Measurements from ENCODE around the gene CCDC201.
"Not testable (repeated sequence)": the region's sequence is repeated elsewhere in the genome, so short reads cannot be mapped to it uniquely, and the experiment has no call there.

The CCDC201 gene

GRCh38 chr7:45841926-45842717 is 30.8 kb downstream of the CCDC201 start:
- not testable (repeated sequence) for H3K9me2 ChIP-seq (replicated peaks; ENCODE audit: control insufficient read depth, low read length); H3K79me2 ChIP-seq (ENCODE audit: control insufficient read depth, low read length); H4K20me1 ChIP-seq (ENCODE audit: control insufficient read depth, insufficient read depth, low read depth, low read length); H3K9me3 ChIP-seq (ENCODE audit: control insufficient read depth, insufficient read depth, low read length); H3K36me3 ChIP-seq (ENCODE audit: control insufficient read depth, low read length); H3F3A ChIP-seq (ENCODE audit: control insufficient read depth, insufficient read depth); H3K27me3 ChIP-seq (ENCODE audit: control insufficient read depth, low read length)
- Histone ChIP-seq H3K4me3 (ENCODE audit: low read length) (peak overlapping the region; percentile 60), H3K27ac (ENCODE audit: low read depth, low read length) (peak overlapping the region; percentile 81), H3K4me2 (ENCODE audit: low read length) (peak overlapping the region; percentile 85), H3K4me1 (ENCODE audit: control insufficient read depth, low read length) (peaks cover 35% of the 10 kb centered on the region)

- not testable (repeated sequence) for H3K79me2 ChIP-seq (ENCODE audit: control insufficient read depth, low read length); H3F3A ChIP-seq (ENCODE audit: control insufficient read depth, insufficient read depth); H3K9me2 ChIP-seq (replicated peaks; ENCODE audit: control insufficient read depth, low read length); H3K4me3 ChIP-seq (ENCODE audit: low read length); H4K20me1 ChIP-seq (ENCODE audit: control insufficient read depth, insufficient read depth, low read depth, low read length); H3K27me3 ChIP-seq (ENCODE audit: control insufficient read depth, low read length); H3K9me3 ChIP-seq (ENCODE audit: control insufficient read depth, insufficient read depth, low read length); H3K4me2 ChIP-seq (ENCODE audit: low read length); H3K27ac ChIP-seq (ENCODE audit: low read depth, low read length); H3K36me3 ChIP-seq (ENCODE audit: control insufficient read depth, low read length)
- peaks cover 25% of the 10 kb centered on the region for H3K4me1 ChIP-seq (ENCODE audit: control insufficient read depth, low read length)
These were observed 34.0 kb downstream of the CCDC201 start for GRCh38 chr7:45838852-45839251.

DNA sequence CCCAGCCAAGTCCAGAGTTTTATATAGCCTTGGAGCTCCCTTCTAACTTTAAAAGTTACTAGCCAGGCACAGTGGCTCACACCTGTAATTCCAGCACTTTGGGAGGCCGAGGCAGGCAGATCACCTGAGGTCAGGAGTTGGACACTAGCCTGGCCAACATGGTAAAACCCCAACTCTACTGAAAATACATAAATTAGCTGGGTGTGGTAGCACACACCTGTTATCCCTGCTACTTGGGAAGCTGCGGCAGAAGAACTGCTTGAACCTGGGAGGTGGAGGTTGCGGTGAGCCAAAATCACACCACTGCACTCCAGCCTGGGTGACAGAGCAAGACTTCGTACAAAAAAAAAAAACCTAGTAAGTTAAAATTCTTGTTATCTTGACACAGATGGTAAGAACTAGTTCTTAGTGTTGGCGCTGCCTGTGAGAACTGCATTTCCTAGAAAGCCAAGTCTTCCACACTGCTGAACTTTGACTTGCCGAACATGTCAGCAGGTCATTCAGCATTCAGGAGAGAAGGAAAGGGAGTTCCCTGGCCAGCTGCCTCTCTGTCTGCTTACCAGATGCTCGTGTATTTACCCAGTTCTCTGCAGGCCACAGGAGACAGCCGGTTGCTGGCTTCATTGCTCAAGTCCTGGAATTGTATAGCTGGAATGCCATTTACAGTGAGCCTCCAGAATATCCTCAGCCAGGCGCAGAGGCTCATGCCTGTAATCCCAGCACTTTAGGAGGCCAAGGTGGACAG is 40.3 kb downstream of the CCDC201 start:
- not testable (repeated sequence) for H3K27me3 ChIP-seq (ENCODE audit: control insufficient read depth, low read length); H3K4me3 ChIP-seq (ENCODE audit: low read length); H3K4me1 ChIP-seq (ENCODE audit: control insufficient read depth, low read length); H3K27ac ChIP-seq (ENCODE audit: low read depth, low read length); H3F3A ChIP-seq (ENCODE audit: control insufficient read depth, insufficient read depth); H3K9me3 ChIP-seq (ENCODE audit: control insufficient read depth, insufficient read depth, low read length); H3K9me2 ChIP-seq (replicated peaks; ENCODE audit: control insufficient read depth, low read length); H3K4me2 ChIP-seq (ENCODE audit: low read length); H3K36me3 ChIP-seq (ENCODE audit: control insufficient read depth, low read length); H3K79me2 ChIP-seq (ENCODE audit: control insufficient read depth, low read length); H4K20me1 ChIP-seq (ENCODE audit: control insufficient read depth, insufficient read depth, low read depth, low read length)

DNA sequence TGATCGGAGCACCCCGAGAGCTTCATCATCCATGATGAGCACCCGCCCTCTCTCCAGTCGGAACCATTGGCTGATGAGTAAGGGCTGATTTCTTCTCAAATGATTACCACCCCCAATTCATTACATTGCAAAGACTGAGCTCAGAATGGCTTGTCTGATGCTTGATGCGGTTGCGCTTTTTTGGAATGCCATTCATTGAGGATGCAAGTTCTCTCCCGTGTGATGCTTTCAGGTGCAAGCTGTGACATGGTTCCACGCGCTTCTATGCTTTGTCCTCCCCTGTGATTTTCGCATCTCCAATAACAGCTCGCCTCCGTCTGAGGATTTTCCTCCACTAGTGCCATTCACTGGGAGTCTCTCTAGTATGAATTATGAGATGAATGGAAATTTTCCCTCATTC is 43.0 kb downstream of the CCDC201 start:
- not testable (repeated sequence) for H3K4me3 ChIP-seq (ENCODE audit: low read length)

DNA sequence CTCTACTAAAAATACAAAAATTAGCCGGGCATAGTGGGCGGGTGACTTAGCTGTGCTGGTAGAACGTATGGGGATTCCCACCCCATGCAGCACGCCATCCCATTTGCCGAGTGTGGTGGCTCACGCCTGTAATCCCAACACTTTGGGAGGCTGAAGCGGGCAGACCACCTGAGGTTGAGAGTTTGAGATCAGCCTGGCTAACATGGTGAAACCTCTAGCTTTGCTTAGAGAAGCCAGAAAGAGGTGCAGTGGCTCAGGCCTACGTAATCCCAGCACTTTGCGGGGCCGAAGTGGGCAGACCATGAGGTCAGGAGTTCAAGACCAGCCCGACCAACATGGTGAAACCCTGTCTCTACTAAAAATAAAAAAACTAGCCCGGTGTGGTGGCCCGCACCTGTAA is 45.2 kb downstream of the CCDC201 start:
- not testable (repeated sequence) for H3K36me3 ChIP-seq (ENCODE audit: control insufficient read depth, low read length); H3K4me1 ChIP-seq (ENCODE audit: control insufficient read depth, low read length); H3F3A ChIP-seq (ENCODE audit: control insufficient read depth, insufficient read depth); H4K20me1 ChIP-seq (ENCODE audit: control insufficient read depth, insufficient read depth, low read depth, low read length); H3K4me3 ChIP-seq (ENCODE audit: low read length); H3K27ac ChIP-seq (ENCODE audit: low read depth, low read length); H3K79me2 ChIP-seq (ENCODE audit: control insufficient read depth, low read length); H3K9me3 ChIP-seq (ENCODE audit: control insufficient read depth, insufficient read depth, low read length); H3K27me3 ChIP-seq (ENCODE audit: control insufficient read depth, low read length); H3K9me2 ChIP-seq (replicated peaks; ENCODE audit: control insufficient read depth, low read length); H3K4me2 ChIP-seq (ENCODE audit: low read length)

More for the DNA sequence above, 43.0 kb downstream of the CCDC201 start:
- not testable (repeated sequence) for H3K9me3 ChIP-seq (ENCODE audit: control insufficient read depth, insufficient read depth, low read length); H3K79me2 ChIP-seq (ENCODE audit: control insufficient read depth, low read length); H4K20me1 ChIP-seq (ENCODE audit: control insufficient read depth, insufficient read depth, low read depth, low read length); H3K36me3 ChIP-seq (ENCODE audit: control insufficient read depth, low read length); H3K9me2 ChIP-seq (replicated peaks; ENCODE audit: control insufficient read depth, low read length); H3K27me3 ChIP-seq (ENCODE audit: control insufficient read depth, low read length); H3F3A ChIP-seq (ENCODE audit: control insufficient read depth, insufficient read depth); H3K4me1 ChIP-seq (ENCODE audit: control insufficient read depth, low read length); H3K27ac ChIP-seq (ENCODE audit: low read depth, low read length); H3K4me2 ChIP-seq (ENCODE audit: low read length)

GRCh38 chr7:45826550-45826949 is 46.3 kb downstream of the CCDC201 start:
- H3K4me3 ChIP-seq (ENCODE audit: low read length); H3K79me2 ChIP-seq (ENCODE audit: control insufficient read depth, low read length); H3F3A ChIP-seq (ENCODE audit: control insufficient read depth, insufficient read depth); H3K27me3 ChIP-seq (ENCODE audit: control insufficient read depth, low read length); H3K27ac ChIP-seq (ENCODE audit: low read depth, low read length); H3K36me3 ChIP-seq (ENCODE audit: control insufficient read depth, low read length); H4K20me1 ChIP-seq (ENCODE audit: control insufficient read depth, insufficient read depth, low read depth, low read length); H3K9me3 ChIP-seq (ENCODE audit: control insufficient read depth, insufficient read depth, low read length); H3K9me2 ChIP-seq (replicated peaks; ENCODE audit: control insufficient read depth, low read length); H3K4me2 ChIP-seq (ENCODE audit: low read length); H3K4me1 ChIP-seq (ENCODE audit: control insufficient read depth, low read length): not testable (repeated sequence)

GRCh38 chr7:45818763-45819162 is 54.1 kb downstream of the CCDC201 start:
- not testable (repeated sequence) for H3K4me1 ChIP-seq (ENCODE audit: control insufficient read depth, low read length); H3K27me3 ChIP-seq (ENCODE audit: control insufficient read depth, low read length); H3K4me2 ChIP-seq (ENCODE audit: low read length); H3K9me2 ChIP-seq (replicated peaks; ENCODE audit: control insufficient read depth, low read length); H3K9me3 ChIP-seq (ENCODE audit: control insufficient read depth, insufficient read depth, low read length); H3K27ac ChIP-seq (ENCODE audit: low read depth, low read length); H4K20me1 ChIP-seq (ENCODE audit: control insufficient read depth, insufficient read depth, low read depth, low read length); H3K36me3 ChIP-seq (ENCODE audit: control insufficient read depth, low read length); H3F3A ChIP-seq (ENCODE audit: control insufficient read depth, insufficient read depth); H3K79me2 ChIP-seq (ENCODE audit: control insufficient read depth, low read length); H3K4me3 ChIP-seq (ENCODE audit: low read length)

DNA sequence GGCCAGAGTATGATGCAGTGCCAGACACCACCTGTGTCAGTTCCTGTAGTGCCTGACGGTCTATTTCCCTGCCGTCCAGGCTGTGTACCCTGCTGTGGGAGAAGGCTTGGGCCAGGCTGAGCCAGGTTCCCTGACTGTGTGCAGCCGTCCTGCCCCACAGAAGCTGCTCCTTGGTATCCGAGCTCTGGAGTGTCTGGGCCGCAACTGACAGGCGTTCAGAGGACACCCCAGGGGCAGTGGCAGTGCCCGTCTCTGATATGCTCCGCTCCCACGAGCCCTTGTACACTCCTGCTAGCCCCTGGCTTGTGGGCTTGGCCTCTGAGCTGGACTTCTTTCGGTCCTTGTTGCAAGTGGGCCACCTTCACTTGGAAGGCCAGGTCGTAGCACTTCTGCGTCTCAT is 55.0 kb downstream of the CCDC201 start:
- not testable (repeated sequence) for H3F3A ChIP-seq (ENCODE audit: control insufficient read depth, insufficient read depth); H3K27ac ChIP-seq (ENCODE audit: low read depth, low read length); H3K4me1 ChIP-seq (ENCODE audit: control insufficient read depth, low read length); H3K9me2 ChIP-seq (replicated peaks; ENCODE audit: control insufficient read depth, low read length); H3K4me3 ChIP-seq (ENCODE audit: low read length); H3K4me2 ChIP-seq (ENCODE audit: low read length); H3K27me3 ChIP-seq (ENCODE audit: control insufficient read depth, low read length); H3K9me3 ChIP-seq (ENCODE audit: control insufficient read depth, insufficient read depth, low read length); H3K36me3 ChIP-seq (ENCODE audit: control insufficient read depth, low read length); H4K20me1 ChIP-seq (ENCODE audit: control insufficient read depth, insufficient read depth, low read depth, low read length); H3K79me2 ChIP-seq (ENCODE audit: control insufficient read depth, low read length)

All from DOHH2 (cell line).